ENCODE results near the gene KCNS3.
A peak's percentile ranks its signal among the peaks of the same experiment; 100 is the strongest.

KCNS3 gene

GRCh38 chr2:17910980-17911379, 32.5 kb downstream of the KCNS3 start:
- Mint-ChIP-seq H3K27me3 (ENCODE audit: low read depth, poor library complexity) (peaks cover 10% of the 10 kb centered on the region), H3K36me3 (ENCODE audit: low read depth) (peaks cover 5% of the 10 kb centered on the region), H3K4me3 (no peak overlapping the region), H3K4me1 (peaks cover 38% of the 10 kb centered on the region), H3K9me3 (peaks cover 39% of the 10 kb centered on the region), H3K27ac (no peak overlapping the region)
- DNase-seq = no peak
- TF ChIP-seq CTCF (IDR thresholded peaks at IDR 0.05) = no peak

GRCh38 chr2:17911491-17912260, 33.2 kb downstream of the KCNS3 start:
- Mint-ChIP-seq H3K36me3 (ENCODE audit: low read depth) (peaks cover 5% of the 10 kb centered on the region), H3K27ac (no peak overlapping the region), H3K9me3 (peaks cover 32% of the 10 kb centered on the region), H3K4me3 (no peak overlapping the region), H3K27me3 (ENCODE audit: low read depth, poor library complexity) (peaks cover 5% of the 10 kb centered on the region), H3K4me1 (peaks cover 45% of the 10 kb centered on the region)
- no peak for DNase-seq
- no peak for TF ChIP-seq CTCF (IDR thresholded peaks at IDR 0.05)

GRCh38 chr2:17912266-17912691, 33.8 kb downstream of the KCNS3 start:
- peaks cover 5% of the 10 kb centered on the region for H3K36me3 Mint-ChIP-seq (ENCODE audit: low read depth)
- H3K27ac Mint-ChIP-seq = no peak overlapping the region
- peaks cover 2% of the 10 kb centered on the region for H3K27me3 Mint-ChIP-seq (ENCODE audit: low read depth, poor library complexity)
- no peak overlapping the region for H3K4me3 Mint-ChIP-seq
- peak; percentile 20 for DNase-seq
- no peak for TF ChIP-seq CTCF (IDR thresholded peaks at IDR 0.05)
- H3K9me3 Mint-ChIP-seq = peaks cover 26% of the 10 kb centered on the region
- peaks cover 50% of the 10 kb centered on the region for H3K4me1 Mint-ChIP-seq

- Mint-ChIP-seq H3K9me3 (peaks cover 3% of the 10 kb centered on the region), H3K36me3 (ENCODE audit: low read depth) (no peaks in the 10 kb centered on the region), H3K27me3 (ENCODE audit: low read depth, poor library complexity) (no peaks in the 10 kb centered on the region), H3K4me3 (no peak overlapping the region), H3K27ac (no peak overlapping the region), H3K4me1 (peaks cover 56% of the 10 kb centered on the region)
- DNase-seq = no peak
- TF ChIP-seq CTCF (IDR thresholded peaks at IDR 0.05) = no peak
Observed at GRCh38 chr2:17915099-17915498, 36.6 kb downstream of the KCNS3 start.

GRCh38 chr2:17915811-17916518, 37.5 kb downstream of the KCNS3 start:
- H3K27me3 Mint-ChIP-seq (ENCODE audit: low read depth, poor library complexity) = no peaks in the 10 kb centered on the region
- DNase-seq = no peak
- H3K9me3 Mint-ChIP-seq = peaks cover 1% of the 10 kb centered on the region
- H3K36me3 Mint-ChIP-seq (ENCODE audit: low read depth) = no peaks in the 10 kb centered on the region
- no peak for TF ChIP-seq CTCF (IDR thresholded peaks at IDR 0.05)
- peak overlapping the region; percentile 26 for H3K4me3 Mint-ChIP-seq
- H3K4me1 Mint-ChIP-seq = peaks cover 54% of the 10 kb centered on the region
- peak overlapping the region; percentile 83 for H3K27ac Mint-ChIP-seq

Data from nephron progenitor cell (in vitro differentiated cells).